ENCODE measurements around the gene UMODL1.

- TF ChIP-seq CTCF (IDR thresholded peaks at IDR 0.05) (no peak), EZH2 (IDR thresholded peaks at IDR 0.05) (no peak), EZH2phosphoT487 (IDR thresholded peaks at IDR 0.05) (no peak)
Measured at GRCh38 chr21:42191064-42191463, 119.9 kb downstream of the UMODL1 start.
